Measurements from ENCODE around the gene BCHE. TPM values are rescaled to one million over a fixed set of nuclear protein-coding genes. Genes with fewer than 3 reads are reported as not detected.

BCHE gene
- total and polyA plus RNA-seq, 2 donors from 2014 or later, result 1.4 to 2.8 TPM

GRCh38 chr3:165846056-165846455, 8.8 kb upstream of the BCHE start:
- Histone ChIP-seq H3K36me3 (ENCODE audit: control insufficient read depth in 2 of 3, insufficient read depth in 3 of 3, low read length in 3 of 3) (no peaks in the 10 kb centered on the region), H3K4me3 (ENCODE audit: low read length in 3 of 3) (no peak overlapping the region), H3K27me3 (ENCODE audit: control insufficient read depth, insufficient read depth, low read length) (no peaks in the 10 kb centered on the region), H3K4me1 (ENCODE audit: control insufficient read depth in 2 of 3, insufficient read depth in 2 of 3, low read depth in 1 of 3, low read length in 3 of 3) (no peaks in the 10 kb centered on the region), H3K27ac (ENCODE audit: low read depth in 2 of 2, low read length in 2 of 2) (no peak overlapping the region), H3K9ac (ENCODE audit: low read length in 3 of 3) (no peak overlapping the region), H3K9me3 (ENCODE audit: control insufficient read depth in 2 of 3, insufficient read depth in 1 of 3, low read length in 3 of 3) (no peaks in the 10 kb centered on the region)
- FAIRE-seq (no peak), DNase-seq (no peak)
- TF ChIP-seq CTCF (IDR thresholded peaks at IDR 0.05; ENCODE audit: borderline replicate concordance, extremely low read depth, insufficient read depth), result no peak
- intact Hi-C loops (cut with DNase I), result no loop called here

GRCh38 chr3:165839296-165840076, 2.3 kb upstream of the BCHE start:
- no peaks in the 10 kb centered on the region for H3K27me3 ChIP-seq (ENCODE audit: control insufficient read depth, insufficient read depth, low read length)
- intact Hi-C loops (cut with DNase I), result no loop called here
- FAIRE-seq, result no peak
- H3K4me3 ChIP-seq (ENCODE audit: low read length in 3 of 3), result peak overlapping the region in 1 of 3 donors; percentile 37
- no peaks in the 10 kb centered on the region for H3K4me1 ChIP-seq (ENCODE audit: control insufficient read depth in 2 of 3, insufficient read depth in 2 of 3, low read depth in 1 of 3, low read length in 3 of 3)
- H3K27ac ChIP-seq (ENCODE audit: low read depth in 2 of 2, low read length in 2 of 2), result no peak overlapping the region
- H3K36me3 ChIP-seq (ENCODE audit: control insufficient read depth in 2 of 3, insufficient read depth in 3 of 3, low read length in 3 of 3), result no peaks in the 10 kb centered on the region
- no peak for TF ChIP-seq CTCF (IDR thresholded peaks at IDR 0.05; ENCODE audit: borderline replicate concordance, extremely low read depth, insufficient read depth)
- DNase-seq, result peak in 4 of 5 donors; percentile 42 to 87 (median 76)
- H3K9ac ChIP-seq (ENCODE audit: low read length in 3 of 3), result no peak overlapping the region
- H3K9me3 ChIP-seq (ENCODE audit: control insufficient read depth in 2 of 3, insufficient read depth in 1 of 3, low read length in 3 of 3), result no peaks in the 10 kb centered on the region

GRCh38 chr3:165837801-165838200, 578 bp upstream of the BCHE start:
- no peak overlapping the region for H3K4me3 ChIP-seq (ENCODE audit: low read length in 3 of 3)
- DNase-seq, result no peak
- H3K27me3 ChIP-seq (ENCODE audit: control insufficient read depth, insufficient read depth, low read length), result no peaks in the 10 kb centered on the region
- no peak for TF ChIP-seq CTCF (IDR thresholded peaks at IDR 0.05; ENCODE audit: borderline replicate concordance, extremely low read depth, insufficient read depth)
- H3K27ac ChIP-seq (ENCODE audit: low read depth in 2 of 2, low read length in 2 of 2), result no peak overlapping the region
- H3K9me3 ChIP-seq (ENCODE audit: control insufficient read depth in 2 of 3, insufficient read depth in 1 of 3, low read length in 3 of 3), result no peaks in the 10 kb centered on the region
- intact Hi-C loops (cut with DNase I), result no loop called here
- H3K36me3 ChIP-seq (ENCODE audit: control insufficient read depth in 2 of 3, insufficient read depth in 3 of 3, low read length in 3 of 3), result no peaks in the 10 kb centered on the region
- no peak for FAIRE-seq
- H3K4me1 ChIP-seq (ENCODE audit: control insufficient read depth in 2 of 3, insufficient read depth in 2 of 3, low read depth in 1 of 3, low read length in 3 of 3), result no peaks in the 10 kb centered on the region
- no peak overlapping the region for H3K9ac ChIP-seq (ENCODE audit: low read length in 3 of 3)
